ENCODE measurements around the gene CUX1.
"Not testable (repeated sequence)": the region's sequence is repeated elsewhere in the genome, so short reads cannot be mapped to it uniquely, and the experiment has no call there.

DNA sequence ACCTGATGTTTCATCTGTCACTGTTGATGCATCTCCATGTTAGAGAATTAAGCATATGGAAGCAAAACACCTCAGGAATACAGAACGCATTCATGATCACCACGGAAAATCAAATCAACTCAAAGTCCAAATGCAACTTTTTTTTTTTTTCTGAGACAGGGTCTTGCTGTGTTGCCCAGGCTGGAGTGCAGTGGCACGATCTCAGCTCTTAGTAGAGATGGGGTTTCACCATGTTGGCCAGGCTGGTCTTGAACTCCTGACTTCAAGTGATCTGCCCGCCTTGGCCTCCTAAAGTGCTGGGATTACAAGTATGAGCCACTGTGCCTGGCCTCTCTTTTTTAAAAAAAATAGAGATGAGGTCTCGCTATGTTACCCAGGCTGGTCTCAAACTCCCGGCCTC is 50.3 kb downstream of the CUX1 start:
- TF ChIP-seq CTCF, POLR2A (IDR thresholded peaks at IDR 0.05): not testable (repeated sequence)
